ENCODE measurements around the gene TBCC. TPM values are rescaled to one million over a fixed set of nuclear protein-coding genes. Genes with fewer than 3 reads are reported as not detected.

TBCC gene
- total and polyA plus RNA-seq, 2 of the 8 experiments (the other 6 are each of a cell fraction or from before 2014, with no cell fraction given) = 22.7 to 25.5 TPM

DNA sequence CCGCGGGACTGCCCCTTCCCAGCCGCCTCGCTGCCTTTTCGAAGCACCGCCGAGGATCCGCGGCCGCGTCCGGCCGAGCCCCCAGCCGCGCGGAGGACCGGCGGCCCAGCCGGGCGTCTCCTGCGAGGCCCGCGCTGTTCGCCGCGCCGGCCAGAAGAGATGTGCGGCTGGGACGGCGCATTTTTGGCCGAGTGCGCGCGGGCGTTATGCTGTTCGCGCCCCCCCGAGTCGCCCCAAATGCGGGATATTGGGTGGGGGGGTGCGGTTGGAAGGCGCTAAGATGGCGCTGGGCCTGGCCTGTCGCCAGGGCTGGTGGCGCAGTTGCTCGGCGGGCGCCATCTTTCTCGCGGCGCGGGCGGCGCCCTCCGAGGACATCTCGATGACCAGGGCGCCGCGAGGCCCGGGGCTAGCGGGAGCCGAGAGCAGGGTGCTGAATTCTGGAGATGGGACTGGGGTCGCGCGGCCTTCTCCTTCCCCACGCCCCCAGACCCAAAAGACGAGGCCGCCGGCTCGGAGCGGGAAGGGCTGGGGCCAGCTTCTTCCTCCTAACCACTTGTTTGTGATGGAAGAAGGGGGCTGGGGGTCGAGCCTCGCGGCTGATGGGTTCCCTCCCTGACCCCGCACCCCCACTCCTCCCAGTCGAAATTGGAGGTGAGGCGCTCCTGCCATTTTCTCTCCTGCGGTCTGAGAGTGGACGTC lies 37.4 kb upstream of the TBCC start (continued):
- TF ChIP-seq EP300 (IDR thresholded peaks at IDR 0.05; ENCODE audit: borderline replicate concordance in 1 of 2, low read depth in 2 of 2, low read length in 2 of 2) (no peak), SP1 (IDR thresholded peaks at IDR 0.05; ENCODE audit: low read depth, low read length) (no peak), TBP (IDR thresholded peaks at IDR 0.05; ENCODE audit: low read depth, low read length) (peak; percentile 65; the same call in 1 of the 2 replicates), EZH2 (IDR thresholded peaks at IDR 0.05; ENCODE audit: low read depth, low read length, severe bottlenecking) (no peak), RFX5 (IDR thresholded peaks at IDR 0.05; ENCODE audit: borderline replicate concordance, low read depth, low read length) (no peak), GTF2F1 (IDR thresholded peaks at IDR 0.05; ENCODE audit: borderline replicate concordance, low read depth, low read length) (0 out of 2 replicates have a peak, but pooled peaks have one; percentile 13), POLR2A (IDR thresholded peaks at IDR 0.05; ENCODE audit: control extremely low read depth in 1 of 2, low read depth in 2 of 2, low read length in 2 of 2) (peak; percentile 64 to 74), POU5F1 (IDR thresholded peaks at IDR 0.05; ENCODE audit: low read depth, low read length) (no peak), YY1 (IDR thresholded peaks at IDR 0.05; ENCODE audit: low read depth, low read length) (peak; percentile 96), SP2 (IDR thresholded peaks at IDR 0.05; ENCODE audit: low read length) (no peak), NRF1 (IDR thresholded peaks at IDR 0.05; ENCODE audit: low read depth, low read length) (no peak), TAF1 (IDR thresholded peaks at IDR 0.05; ENCODE audit: low read depth, low read length) (peak; percentile 94), SUZ12 (IDR thresholded peaks at IDR 0.05; ENCODE audit: low read length) (no peak), CBX5 (IDR thresholded peaks at IDR 0.05; ENCODE audit: low read depth, low read length) (no peak), ASH2L (IDR thresholded peaks at IDR 0.05; ENCODE audit: low read length) (peak; percentile 56)
- TF ChIP-seq, protein P1, sequence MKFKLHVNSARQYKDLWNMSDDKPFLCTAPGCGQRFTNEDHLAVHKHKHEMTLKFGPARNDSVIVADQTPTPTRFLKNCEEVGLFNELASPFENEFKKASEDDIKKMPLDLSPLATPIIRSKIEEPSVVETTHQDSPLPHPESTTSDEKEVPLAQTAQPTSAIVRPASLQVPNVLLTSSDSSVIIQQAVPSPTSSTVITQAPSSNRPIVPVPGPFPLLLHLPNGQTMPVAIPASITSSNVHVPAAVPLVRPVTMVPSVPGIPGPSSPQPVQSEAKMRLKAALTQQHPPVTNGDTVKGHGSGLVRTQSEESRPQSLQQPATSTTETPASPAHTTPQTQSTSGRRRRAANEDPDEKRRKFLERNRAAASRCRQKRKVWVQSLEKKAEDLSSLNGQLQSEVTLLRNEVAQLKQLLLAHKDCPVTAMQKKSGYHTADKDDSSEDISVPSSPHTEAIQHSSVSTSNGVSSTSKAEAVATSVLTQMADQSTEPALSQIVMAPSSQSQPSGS (IDR thresholded peaks at IDR 0.05; ENCODE audit: low read length) = peak; percentile 52; the same call in 1 of the 2 replicates
